GM12878 (cell line): Measurements from ENCODE around the gene CAPZB. TPM values are rescaled to one million over a fixed set of nuclear protein-coding genes. Genes with fewer than 3 reads are reported as not detected.
A peak's percentile ranks its signal among the peaks of the same experiment; 100 is the strongest.

Experiments
- ATAC-seq: fragments of 200-7000 bp; cut with Tn5 transposase; 3 replicates; pipeline ENCODE4 v1.9.1; 2020; ENCODE audit warnings: mild to moderate bottlenecking, moderate library complexity
- BruUV-seq: library from RNA; stranded (reverse); fragments of 400-500 nt; replicated peaks from 2 replicates; lab custom pipeline; 2021; lab: Mats Ljungman, UMichigan
- CTCF ChIA-PET: fragments of 300-600 bp; sonication (Branson Sonifier 250); formaldehyde crosslinking; extraction: SDS; loops from one replicate; lab custom pipeline; 2021; ENCODE audit warnings: inconsistent platforms; lab: Yijun Ruan, JAX
- POLR2A ChIA-PET: fragments of 350-600 bp; formaldehyde crosslinking; extraction: SDS; loops from one replicate; lab custom pipeline; 2021; ENCODE audit warnings: inconsistent platforms; lab: Charles Lee
- RAD21 ChIA-PET: fragments of 300-600 bp; sonication (Branson Sonifier 250); formaldehyde crosslinking; loops from one replicate; lab custom pipeline; 2023; ENCODE audit warnings: antibody characterized with exemption; ENCODE audit not compliant: unreplicated experiment; lab: Charles Lee
- SMC1A ChIA-PET: fragments of 300-600 bp; sonication (Branson Sonifier 250); formaldehyde crosslinking; loops from one replicate; lab custom pipeline; 2023; ENCODE audit not compliant: unreplicated experiment, uncharacterized antibody; lab: Charles Lee
- DNase-seq: peaks from one replicate; pipeline ENCODE4 v3.0.0-alpha.2; 2011; ENCODE audit warnings: low read depth, low spot score
- FAIRE-seq: peaks from 3 replicates; lab custom pipeline; 2011; peaks lifted over from hg19 to GRCh38; lab: Jason Lieb, UNC
- H2AFZ ChIP-seq: 2 replicates; pipeline ENCODE4 v1.6.0; 2011; ENCODE audit warnings: low read depth, low read length, control low read depth; ENCODE audit not compliant: control insufficient read depth
- H3K27ac ChIP-seq: 2 replicates; pipeline ENCODE4 v1.5.1; 2011; ENCODE audit warnings: control low read depth; ENCODE audit not compliant: control insufficient read depth, insufficient read depth
- H3K27me3 ChIP-seq, 2 experiments: replicated peaks in 1 of 2; 2 replicates each; pipeline versions ENCODE4 v1.6.0 to v1.6.1; 2011; ENCODE audit warnings: low read length in 1 of 2; ENCODE audit not compliant: control insufficient read depth in 2 of 2, insufficient read depth in 2 of 2
- H3K36me3 ChIP-seq, 2 experiments: 2 replicates each; pipeline ENCODE4 v1.5.1; 2011; ENCODE audit warnings: low read length in 1 of 2; ENCODE audit not compliant: control insufficient read depth in 2 of 2, insufficient read depth in 2 of 2
- H3K4me1 ChIP-seq: 2 replicates; pipeline ENCODE4 v1.6.1; 2011; ENCODE audit warnings: mild to moderate bottlenecking, low read length, moderate library complexity, mixed read lengths; ENCODE audit not compliant: control insufficient read depth, insufficient read depth
- H3K4me2 ChIP-seq: 2 replicates; pipeline ENCODE4 v1.6.0; 2011; ENCODE audit warnings: control low read depth; ENCODE audit not compliant: control insufficient read depth, insufficient read depth
- H3K4me3 ChIP-seq: fragments of 200-600 bp; sonication (generic); 2 replicates; pipeline ENCODE4 v1.5.1; 2016
- H3K79me2 ChIP-seq: 2 replicates; pipeline ENCODE4 v1.6.0; 2011; ENCODE audit warnings: low read length; ENCODE audit not compliant: control insufficient read depth, insufficient read depth
- H3K9ac ChIP-seq: 2 replicates; pipeline ENCODE4 v1.8.0; 2011; ENCODE audit warnings: low read length, control low read depth, mixed read lengths; ENCODE audit not compliant: control insufficient read depth, insufficient read depth
- H3K9me3 ChIP-seq: replicated peaks from 3 replicates; pipeline ENCODE4 v1.5.1; 2011; ENCODE audit warnings: mild to moderate bottlenecking, low read length; ENCODE audit not compliant: control insufficient read depth, insufficient read depth
- H4K20me1 ChIP-seq: 2 replicates; pipeline ENCODE4 v1.6.0; 2011; ENCODE audit not compliant: control insufficient read depth, insufficient read depth
- ATF7 ChIP-seq: fragments of 450-650 bp; IDR thresholded peaks from 2 replicates; pipeline ENCODE4 v1.6.1; 2016; ENCODE audit warnings: low read depth, mild to moderate bottlenecking
- BCL11A ChIP-seq: IDR thresholded peaks from 2 replicates; pipeline ENCODE4 v1.6.1; 2011; ENCODE audit warnings: low read depth, low read length
- MEF2A ChIP-seq: IDR thresholded peaks from 2 replicates; pipeline ENCODE4 v1.6.1; 2011; ENCODE audit warnings: low read depth, mild to moderate bottlenecking, low read length, moderate library complexity; ENCODE audit not compliant: insufficient read depth
- PAX5 ChIP-seq: IDR thresholded peaks from 2 replicates; pipeline ENCODE4 v1.6.1; 2011; ENCODE audit warnings: low read depth, low read length, borderline replicate concordance
- RB1 ChIP-seq: fragments of 450-650 bp; formaldehyde crosslinking; IDR thresholded peaks from 2 replicates; pipeline ENCODE4 v1.6.1; 2017; ENCODE audit warnings: mild to moderate bottlenecking, borderline replicate concordance
- RBBP5 ChIP-seq: fragments of 200-600 bp; sonication (generic); conservative IDR thresholded peaks from 2 replicates; pipeline ENCODE4 v1.6.1; 2016
- RCOR1 ChIP-seq: conservative IDR thresholded peaks from 2 replicates; pipeline ENCODE4 v1.6.1; 2012; ENCODE audit warnings: low read depth, low read length, improper control_type of control experiment
- SREBF1 ChIP-seq: IDR thresholded peaks from 2 replicates; pipeline ENCODE4 v1.6.1; 2012; ENCODE audit warnings: mild to moderate bottlenecking, low read length
- TCF12 ChIP-seq: IDR thresholded peaks from 2 replicates; pipeline ENCODE4 v1.6.1; 2011; ENCODE audit warnings: low read depth, mild to moderate bottlenecking, low read length
- in situ Hi-C: fragments of 300-500 bp; cut with MboI; formaldehyde crosslinking; loops from 9 replicates; pipeline ENCODE4 v1.14.3; 2018; ENCODE audit warnings: mixed read lengths
- intact Hi-C: fragments of 100-400 bp; cut with micrococcal nuclease; formaldehyde crosslinking; loops from one replicate; pipeline ENCODE4 v1.14.2; 2022; ENCODE audit not compliant: unreplicated experiment
- polyA plus RNA-seq, 11 experiments: library from polyadenylated mRNA; depleted of rRNA in 4 of 11; unstranded in 6 of 11; stranded (reverse) in 5 of 11; fragments of >200 nt; fragmentation: Nextera tagmentation in 4 of 11; fragmentation: Illumina TruSeq in 1 of 11; extraction: Ambion mirVana in 4 of 11; extraction: Trizol in 1 of 11; gene quantifications; 1 replicate in 1 of 11; 2 replicates in 10 of 11; pipeline versions ENCODE4 v1.2.1 to v1.2.3, GENCODE V29; 2011 to 2016; ENCODE audit warnings: inconsistent platforms in 2 of 11, missing spikeins in 2 of 11, low read depth in 1 of 11
- total RNA-seq, 4 experiments: library from RNA; depleted of rRNA in 3 of 4; stranded (reverse); fragments of >200 nt in 3 of 4; fragmentation: Illumina TruSeq in 1 of 4; extraction: Trizol in 1 of 4; gene quantifications; 2 replicates each; pipeline versions ENCODE4 v1.2.1 to v1.2.3, GENCODE V29; 2013 to 2021
- TF ChIP-seq, protein P1 (sequence below): fragments of 450-650 bp; formaldehyde crosslinking; IDR thresholded peaks from 2 replicates; pipeline ENCODE4 v1.5.0; 2022; ENCODE audit warnings: mild to moderate bottlenecking, missing genetic modification characterization
- TF ChIP-seq, protein P2 (sequence below), 3 experiments: IDR thresholded peaks in 2 of 3; conservative IDR thresholded peaks in 1 of 3; 2 replicates each; pipeline ENCODE4 v1.5.1; 2011; ENCODE audit warnings: low read depth in 3 of 3, low read length in 3 of 3, mild to moderate bottlenecking in 3 of 3, control low read depth in 2 of 3, moderate library complexity in 2 of 3, inconsistent platforms in 1 of 3, mixed read lengths in 1 of 3; ENCODE audit not compliant: control insufficient read depth in 2 of 3, insufficient read depth in 1 of 3; ENCODE audit errors: extremely low read depth in 1 of 3
- TF ChIP-seq, protein P3 (sequence below): fragments of 450-650 bp; IDR thresholded peaks from 2 replicates; pipeline ENCODE4 v1.6.1; 2017; ENCODE audit warnings: mild to moderate bottlenecking, low read depth, inconsistent platforms; ENCODE audit not compliant: poor library complexity, severe bottlenecking

Gene CAPZB
- total and polyA plus RNA-seq, 10 of the 15 experiments (the other 5 are each of a cell fraction or from before 2014, with no cell fraction given), result 104 to 454 (median 213) TPM

DNA sequence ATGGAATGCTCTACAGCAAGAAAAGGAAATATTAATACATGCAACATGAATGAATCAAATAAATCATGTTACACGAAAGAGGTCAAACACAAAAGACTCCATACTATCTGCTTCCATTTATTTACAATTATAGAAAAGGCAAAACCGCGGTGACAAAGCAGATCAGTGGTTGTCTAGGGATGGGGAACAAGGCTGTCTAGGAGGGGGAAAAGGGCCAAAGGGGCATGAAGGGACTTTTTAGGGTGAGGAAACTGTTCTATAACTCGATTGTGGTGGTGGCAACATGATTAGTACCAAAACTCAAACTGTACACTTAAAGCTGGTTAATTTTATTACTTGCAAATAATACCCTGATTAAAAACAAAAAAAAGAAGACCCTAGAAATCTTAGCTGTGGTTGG, 20.6 kb downstream of the CAPZB start (continued):
- no peak for TF ChIP-seq BCL11A
- no peak for TF ChIP-seq ATF7
- TF ChIP-seq PAX5, result no peak
- TF ChIP-seq, protein P1, sequence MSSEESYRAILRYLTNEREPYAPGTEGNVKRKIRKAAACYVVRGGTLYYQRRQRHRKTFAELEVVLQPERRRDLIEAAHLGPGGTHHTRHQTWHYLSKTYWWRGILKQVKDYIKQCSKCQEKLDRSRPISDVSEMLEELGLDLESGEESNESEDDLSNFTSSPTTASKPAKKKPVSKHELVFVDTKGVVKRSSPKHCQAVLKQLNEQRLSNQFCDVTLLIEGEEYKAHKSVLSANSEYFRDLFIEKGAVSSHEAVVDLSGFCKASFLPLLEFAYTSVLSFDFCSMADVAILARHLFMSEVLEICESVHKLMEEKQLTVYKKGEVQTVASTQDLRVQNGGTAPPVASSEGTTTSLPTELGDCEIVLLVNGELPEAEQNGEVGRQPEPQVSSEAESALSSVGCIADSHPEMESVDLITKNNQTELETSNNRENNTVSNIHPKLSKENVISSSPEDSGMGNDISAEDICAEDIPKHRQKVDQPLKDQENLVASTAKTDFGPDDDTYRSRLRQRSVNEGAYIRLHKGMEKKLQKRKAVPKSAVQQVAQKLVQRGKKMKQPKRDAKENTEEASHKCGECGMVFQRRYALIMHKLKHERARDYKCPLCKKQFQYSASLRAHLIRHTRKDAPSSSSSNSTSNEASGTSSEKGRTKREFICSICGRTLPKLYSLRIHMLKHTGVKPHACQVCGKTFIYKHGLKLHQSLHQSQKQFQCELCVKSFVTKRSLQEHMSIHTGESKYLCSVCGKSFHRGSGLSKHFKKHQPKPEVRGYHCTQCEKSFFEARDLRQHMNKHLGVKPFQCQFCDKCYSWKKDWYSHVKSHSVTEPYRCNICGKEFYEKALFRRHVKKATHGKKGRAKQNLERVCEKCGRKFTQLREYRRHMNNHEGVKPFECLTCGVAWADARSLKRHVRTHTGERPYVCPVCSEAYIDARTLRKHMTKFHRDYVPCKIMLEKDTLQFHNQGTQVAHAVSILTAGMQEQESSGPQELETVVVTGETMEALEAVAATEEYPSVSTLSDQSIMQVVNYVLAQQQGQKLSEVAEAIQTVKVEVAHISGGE (CRISPR knock-in tag), result no peak

DNA sequence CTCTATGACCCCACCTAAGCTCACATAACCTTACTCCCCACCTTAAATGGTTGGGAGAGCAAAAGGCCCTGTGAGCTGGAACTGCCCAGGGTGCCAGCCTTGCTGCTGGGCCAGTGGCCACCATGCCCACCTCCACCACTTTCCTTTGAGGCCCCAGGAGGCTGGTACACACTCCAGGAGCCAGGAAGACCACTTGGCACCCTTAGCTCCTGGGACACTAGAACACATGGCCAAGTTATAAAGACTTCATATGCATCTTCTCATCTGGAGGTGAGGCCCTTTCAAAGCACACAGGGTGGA, 21.9 kb downstream of the CAPZB start:
- Histone ChIP-seq H3K27ac (peak overlapping the region; percentile 89), H3K9me3 (no peaks in the 10 kb centered on the region), H3K9ac (peak overlapping the region; percentile 53; the same call in 1 of the 2 replicates), H3K4me2 (peak overlapping the region; percentile 73), H4K20me1 (0 out of 2 replicates have a peak, but pooled peaks cover 3% of the 10 kb centered on the region), H3K27me3 (no peaks in the 10 kb centered on the region), H3K79me2 (peaks cover 90% of the 10 kb centered on the region), H3K36me3 (peaks cover 3 to 4% of the 10 kb centered on the region in 2 experiments; a peak in 2 of 4 replicates), H3K4me1 (peaks cover 55% of the 10 kb centered on the region), H3K4me3 (no peak overlapping the region), H2AFZ (no peak overlapping the region)
- no TSS peak for BruUV-seq
- ATAC-seq (no peak), FAIRE-seq (no peak), DNase-seq (no peak)
- in situ Hi-C loops (no loop called here), intact Hi-C loops (no loop called here)
- ChIA-PET POLR2A (interaction anchor here (0.6 to 1.2 kb wide), 3 partner anchors 9 to 189 kb away, joined by 5 read pairs; no protein-coding TSS in a partner anchor), RAD21 (interaction anchor here (1.6 kb wide), 1 partner anchor 9 kb away, joined by 4 read pairs; no protein-coding TSS in a partner anchor), CTCF (interaction anchor here (1.3 kb wide), 1 partner anchor 70 kb away, joined by 3 read pairs; no protein-coding TSS in a partner anchor), SMC1A (interaction anchor here (1.2 to 4.2 kb wide), 3 partner anchors 9 to 53 kb away, joined by 3 to 22 read pairs (median 4); no protein-coding TSS in a partner anchor)
- TF ChIP-seq RB1 (no peak), SREBF1 (no peak), MEF2A (no peak), RCOR1 (no peak), RBBP5 (no peak), TCF12 (no peak)
- TF ChIP-seq, protein P2, sequence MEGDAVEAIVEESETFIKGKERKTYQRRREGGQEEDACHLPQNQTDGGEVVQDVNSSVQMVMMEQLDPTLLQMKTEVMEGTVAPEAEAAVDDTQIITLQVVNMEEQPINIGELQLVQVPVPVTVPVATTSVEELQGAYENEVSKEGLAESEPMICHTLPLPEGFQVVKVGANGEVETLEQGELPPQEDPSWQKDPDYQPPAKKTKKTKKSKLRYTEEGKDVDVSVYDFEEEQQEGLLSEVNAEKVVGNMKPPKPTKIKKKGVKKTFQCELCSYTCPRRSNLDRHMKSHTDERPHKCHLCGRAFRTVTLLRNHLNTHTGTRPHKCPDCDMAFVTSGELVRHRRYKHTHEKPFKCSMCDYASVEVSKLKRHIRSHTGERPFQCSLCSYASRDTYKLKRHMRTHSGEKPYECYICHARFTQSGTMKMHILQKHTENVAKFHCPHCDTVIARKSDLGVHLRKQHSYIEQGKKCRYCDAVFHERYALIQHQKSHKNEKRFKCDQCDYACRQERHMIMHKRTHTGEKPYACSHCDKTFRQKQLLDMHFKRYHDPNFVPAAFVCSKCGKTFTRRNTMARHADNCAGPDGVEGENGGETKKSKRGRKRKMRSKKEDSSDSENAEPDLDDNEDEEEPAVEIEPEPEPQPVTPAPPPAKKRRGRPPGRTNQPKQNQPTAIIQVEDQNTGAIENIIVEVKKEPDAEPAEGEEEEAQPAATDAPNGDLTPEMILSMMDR (IDR thresholded peaks at IDR 0.05 in 2 of 3, conservative IDR thresholded peaks at IDR 0.05 in 1 of 3; ENCODE audit: control insufficient read depth in 2 of 3, extremely low read depth in 1 of 3, insufficient read depth in 1 of 3, low read depth in 3 of 3, low read length in 3 of 3), result no peak
- TF ChIP-seq, protein P1 (CRISPR knock-in tag), result no peak
- TF ChIP-seq, protein P3, sequence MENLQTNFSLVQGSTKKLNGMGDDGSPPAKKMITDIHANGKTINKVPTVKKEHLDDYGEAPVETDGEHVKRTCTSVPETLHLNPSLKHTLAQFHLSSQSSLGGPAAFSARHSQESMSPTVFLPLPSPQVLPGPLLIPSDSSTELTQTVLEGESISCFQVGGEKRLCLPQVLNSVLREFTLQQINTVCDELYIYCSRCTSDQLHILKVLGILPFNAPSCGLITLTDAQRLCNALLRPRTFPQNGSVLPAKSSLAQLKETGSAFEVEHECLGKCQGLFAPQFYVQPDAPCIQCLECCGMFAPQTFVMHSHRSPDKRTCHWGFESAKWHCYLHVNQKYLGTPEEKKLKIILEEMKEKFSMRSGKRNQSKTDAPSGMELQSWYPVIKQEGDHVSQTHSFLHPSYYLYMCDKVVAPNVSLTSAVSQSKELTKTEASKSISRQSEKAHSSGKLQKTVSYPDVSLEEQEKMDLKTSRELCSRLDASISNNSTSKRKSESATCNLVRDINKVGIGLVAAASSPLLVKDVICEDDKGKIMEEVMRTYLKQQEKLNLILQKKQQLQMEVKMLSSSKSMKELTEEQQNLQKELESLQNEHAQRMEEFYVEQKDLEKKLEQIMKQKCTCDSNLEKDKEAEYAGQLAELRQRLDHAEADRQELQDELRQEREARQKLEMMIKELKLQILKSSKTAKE, result no peak
